ENCODE measurements around the gene RXRA. TPM values are rescaled to one million over a fixed set of nuclear protein-coding genes. Genes with fewer than 3 reads are reported as not detected.

Gene RXRA
- total and polyA plus RNA-seq, 10 of the 15 experiments (the other 5 are each of a cell fraction or from before 2014, with no cell fraction given): 0.89 to 36.8 (median 11.1) TPM

DNA sequence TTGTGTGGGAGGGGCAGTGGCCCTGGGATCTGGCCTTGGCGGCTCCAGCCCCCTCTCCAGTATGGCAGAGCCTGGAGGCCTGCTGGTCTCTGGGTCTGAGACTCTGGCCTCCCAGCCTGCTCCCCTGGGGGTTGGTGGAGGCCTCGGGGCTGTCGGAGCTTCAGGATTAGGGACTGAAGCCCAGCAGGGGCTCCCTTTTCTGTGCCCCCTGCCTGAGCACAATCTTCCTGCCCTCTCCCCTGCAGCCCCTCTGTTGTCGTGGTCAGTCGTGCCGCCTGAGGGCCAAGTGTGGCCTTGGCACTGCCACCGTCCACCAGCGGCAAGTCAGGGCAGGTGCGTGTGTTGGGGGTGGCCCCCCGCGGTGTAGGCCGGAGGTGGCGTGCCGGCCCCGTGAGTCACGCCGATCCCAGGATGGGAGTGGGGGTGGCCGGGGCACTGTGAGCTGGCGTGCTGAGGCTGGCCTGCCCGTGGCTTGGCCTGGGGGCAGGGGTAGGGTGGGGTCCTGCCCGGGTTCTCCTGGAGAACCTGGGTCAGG, 53.6 kb downstream of the RXRA start:
- no peak for ATAC-seq
- Histone ChIP-seq H3K9ac (ENCODE audit: control insufficient read depth, insufficient read depth, low read length) (no peak overlapping the region), H4K20me1 (ENCODE audit: control insufficient read depth, insufficient read depth) (no peaks in the 10 kb centered on the region), H3K4me1 (ENCODE audit: control insufficient read depth, insufficient read depth, low read length) (peaks cover 9% of the 10 kb centered on the region; the same call in 1 of the 2 replicates), H2AFZ (ENCODE audit: control insufficient read depth, low read depth, low read length) (no peak overlapping the region), H3K27ac (ENCODE audit: control insufficient read depth, insufficient read depth) (no peak overlapping the region), H3K4me2 (ENCODE audit: control insufficient read depth, insufficient read depth) (no peak overlapping the region), H3K9me3 (replicated peaks; ENCODE audit: control insufficient read depth, insufficient read depth, low read length) (no peaks in the 10 kb centered on the region), H3K27me3 (replicated peaks in 1 of 2; ENCODE audit: control insufficient read depth in 2 of 2, insufficient read depth in 2 of 2, low read length in 1 of 2) (peaks cover 0 to 2% of the 10 kb centered on the region in 2 experiments; a peak in 1 of 4 replicates), H3K36me3 (ENCODE audit: control insufficient read depth in 2 of 2, insufficient read depth in 2 of 2, low read length in 1 of 2) (no peaks in the 10 kb centered on the region), H3K4me3 (no peak overlapping the region), H3K79me2 (ENCODE audit: control insufficient read depth, insufficient read depth, low read length) (no peaks in the 10 kb centered on the region)
- no peak for FAIRE-seq
- ChIA-PET CTCF (interaction anchor here (1.6 to 2.6 kb wide), 2 partner anchors 12 to 63 kb away, joined by 5 to 7 read pairs; no protein-coding TSS in a partner anchor), POLR2A (no interaction called here), SMC1A (ENCODE audit: uncharacterized antibody, unreplicated experiment) (no interaction called here), RAD21 (ENCODE audit: unreplicated experiment) (no interaction called here)
- DNase-seq (ENCODE audit: low read depth, low spot score): no peak
- intact Hi-C loops (cut with micrococcal nuclease; ENCODE audit: unreplicated experiment): no loop called here
- 71% methylated on average over 21 of the region's 21 CpGs for WGBS (ENCODE audit: insufficient coverage, insufficient replicate concordance, low lambda C conversion rate, missing lambda C conversion rate)
- in situ Hi-C loops (cut with MboI): no loop called here
- TF ChIP-seq MYC (IDR thresholded peaks at IDR 0.05; ENCODE audit: insufficient read depth, insufficient read length, insufficient replicate concordance, low read length, severe bottlenecking) (no peak), MTA2 (IDR thresholded peaks at IDR 0.05; ENCODE audit: low read depth) (no peak), ZNF24 (IDR thresholded peaks at IDR 0.05) (no peak), JUNB (IDR thresholded peaks at IDR 0.05) (no peak), NFXL1 (IDR thresholded peaks at IDR 0.05; ENCODE audit: borderline replicate concordance) (no peak), RBBP5 (conservative IDR thresholded peaks at IDR 0.05) (no peak), POLR2AphosphoS2 (IDR thresholded peaks at IDR 0.05; ENCODE audit: low read depth, low read length) (no peak), KLF5 (IDR thresholded peaks at IDR 0.05; ENCODE audit: partially characterized antibody) (no peak)
- TF ChIP-seq, protein P1, sequence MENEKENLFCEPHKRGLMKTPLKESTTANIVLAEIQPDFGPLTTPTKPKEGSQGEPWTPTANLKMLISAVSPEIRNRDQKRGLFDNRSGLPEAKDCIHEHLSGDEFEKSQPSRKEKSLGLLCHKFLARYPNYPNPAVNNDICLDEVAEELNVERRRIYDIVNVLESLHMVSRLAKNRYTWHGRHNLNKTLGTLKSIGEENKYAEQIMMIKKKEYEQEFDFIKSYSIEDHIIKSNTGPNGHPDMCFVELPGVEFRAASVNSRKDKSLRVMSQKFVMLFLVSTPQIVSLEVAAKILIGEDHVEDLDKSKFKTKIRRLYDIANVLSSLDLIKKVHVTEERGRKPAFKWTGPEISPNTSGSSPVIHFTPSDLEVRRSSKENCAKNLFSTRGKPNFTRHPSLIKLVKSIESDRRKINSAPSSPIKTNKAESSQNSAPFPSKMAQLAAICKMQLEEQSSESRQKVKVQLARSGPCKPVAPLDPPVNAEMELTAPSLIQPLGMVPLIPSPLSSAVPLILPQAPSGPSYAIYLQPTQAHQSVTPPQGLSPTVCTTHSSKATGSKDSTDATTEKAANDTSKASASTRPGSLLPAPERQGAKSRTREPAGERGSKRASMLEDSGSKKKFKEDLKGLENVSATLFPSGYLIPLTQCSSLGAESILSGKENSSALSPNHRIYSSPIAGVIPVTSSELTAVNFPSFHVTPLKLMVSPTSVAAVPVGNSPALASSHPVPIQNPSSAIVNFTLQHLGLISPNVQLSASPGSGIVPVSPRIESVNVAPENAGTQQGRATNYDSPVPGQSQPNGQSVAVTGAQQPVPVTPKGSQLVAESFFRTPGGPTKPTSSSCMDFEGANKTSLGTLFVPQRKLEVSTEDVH (IDR thresholded peaks at IDR 0.05; ENCODE audit: low read depth, partially characterized antibody): no peak
- TF ChIP-seq, protein P2, sequence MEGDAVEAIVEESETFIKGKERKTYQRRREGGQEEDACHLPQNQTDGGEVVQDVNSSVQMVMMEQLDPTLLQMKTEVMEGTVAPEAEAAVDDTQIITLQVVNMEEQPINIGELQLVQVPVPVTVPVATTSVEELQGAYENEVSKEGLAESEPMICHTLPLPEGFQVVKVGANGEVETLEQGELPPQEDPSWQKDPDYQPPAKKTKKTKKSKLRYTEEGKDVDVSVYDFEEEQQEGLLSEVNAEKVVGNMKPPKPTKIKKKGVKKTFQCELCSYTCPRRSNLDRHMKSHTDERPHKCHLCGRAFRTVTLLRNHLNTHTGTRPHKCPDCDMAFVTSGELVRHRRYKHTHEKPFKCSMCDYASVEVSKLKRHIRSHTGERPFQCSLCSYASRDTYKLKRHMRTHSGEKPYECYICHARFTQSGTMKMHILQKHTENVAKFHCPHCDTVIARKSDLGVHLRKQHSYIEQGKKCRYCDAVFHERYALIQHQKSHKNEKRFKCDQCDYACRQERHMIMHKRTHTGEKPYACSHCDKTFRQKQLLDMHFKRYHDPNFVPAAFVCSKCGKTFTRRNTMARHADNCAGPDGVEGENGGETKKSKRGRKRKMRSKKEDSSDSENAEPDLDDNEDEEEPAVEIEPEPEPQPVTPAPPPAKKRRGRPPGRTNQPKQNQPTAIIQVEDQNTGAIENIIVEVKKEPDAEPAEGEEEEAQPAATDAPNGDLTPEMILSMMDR (IDR thresholded peaks at IDR 0.05 in 2 of 3, conservative IDR thresholded peaks at IDR 0.05 in 1 of 3; ENCODE audit: control insufficient read depth in 2 of 3, extremely low read depth in 1 of 3, insufficient read depth in 1 of 3, low read depth in 3 of 3, low read length in 3 of 3): no peak
- TF ChIP-seq, protein P3, sequence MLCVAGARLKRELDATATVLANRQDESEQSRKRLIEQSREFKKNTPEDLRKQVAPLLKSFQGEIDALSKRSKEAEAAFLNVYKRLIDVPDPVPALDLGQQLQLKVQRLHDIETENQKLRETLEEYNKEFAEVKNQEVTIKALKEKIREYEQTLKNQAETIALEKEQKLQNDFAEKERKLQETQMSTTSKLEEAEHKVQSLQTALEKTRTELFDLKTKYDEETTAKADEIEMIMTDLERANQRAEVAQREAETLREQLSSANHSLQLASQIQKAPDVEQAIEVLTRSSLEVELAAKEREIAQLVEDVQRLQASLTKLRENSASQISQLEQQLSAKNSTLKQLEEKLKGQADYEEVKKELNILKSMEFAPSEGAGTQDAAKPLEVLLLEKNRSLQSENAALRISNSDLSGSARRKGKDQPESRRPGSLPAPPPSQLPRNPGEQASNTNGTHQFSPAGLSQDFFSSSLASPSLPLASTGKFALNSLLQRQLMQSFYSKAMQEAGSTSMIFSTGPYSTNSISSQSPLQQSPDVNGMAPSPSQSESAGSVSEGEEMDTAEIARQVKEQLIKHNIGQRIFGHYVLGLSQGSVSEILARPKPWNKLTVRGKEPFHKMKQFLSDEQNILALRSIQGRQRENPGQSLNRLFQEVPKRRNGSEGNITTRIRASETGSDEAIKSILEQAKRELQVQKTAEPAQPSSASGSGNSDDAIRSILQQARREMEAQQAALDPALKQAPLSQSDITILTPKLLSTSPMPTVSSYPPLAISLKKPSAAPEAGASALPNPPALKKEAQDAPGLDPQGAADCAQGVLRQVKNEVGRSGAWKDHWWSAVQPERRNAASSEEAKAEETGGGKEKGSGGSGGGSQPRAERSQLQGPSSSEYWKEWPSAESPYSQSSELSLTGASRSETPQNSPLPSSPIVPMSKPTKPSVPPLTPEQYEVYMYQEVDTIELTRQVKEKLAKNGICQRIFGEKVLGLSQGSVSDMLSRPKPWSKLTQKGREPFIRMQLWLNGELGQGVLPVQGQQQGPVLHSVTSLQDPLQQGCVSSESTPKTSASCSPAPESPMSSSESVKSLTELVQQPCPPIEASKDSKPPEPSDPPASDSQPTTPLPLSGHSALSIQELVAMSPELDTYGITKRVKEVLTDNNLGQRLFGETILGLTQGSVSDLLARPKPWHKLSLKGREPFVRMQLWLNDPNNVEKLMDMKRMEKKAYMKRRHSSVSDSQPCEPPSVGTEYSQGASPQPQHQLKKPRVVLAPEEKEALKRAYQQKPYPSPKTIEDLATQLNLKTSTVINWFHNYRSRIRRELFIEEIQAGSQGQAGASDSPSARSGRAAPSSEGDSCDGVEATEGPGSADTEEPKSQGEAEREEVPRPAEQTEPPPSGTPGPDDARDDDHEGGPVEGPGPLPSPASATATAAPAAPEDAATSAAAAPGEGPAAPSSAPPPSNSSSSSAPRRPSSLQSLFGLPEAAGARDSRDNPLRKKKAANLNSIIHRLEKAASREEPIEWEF (IDR thresholded peaks at IDR 0.05; ENCODE audit: insufficient replicate concordance, low read depth, low read length): no peak
- BruUV-seq (replicated peaks): no TSS peak

Data from GM12878 (cell line).